H1 (cell line): ENCODE results near the gene SEMA3A. TPM values are rescaled to one million over a fixed set of nuclear protein-coding genes. Genes with fewer than 3 reads are reported as not detected.
A peak's percentile ranks its signal among the peaks of the same experiment; 100 is the strongest.

Experiments used
- CTCF ChIA-PET: fragments of 300-600 bp; sonication (Branson Sonifier 250); formaldehyde crosslinking; loops from one replicate; lab custom pipeline; 2021; ENCODE audit not compliant: partially characterized antibody; lab: Charles Lee
- POLR2A ChIA-PET: fragments of 300-600 bp; sonication (Branson Sonifier 250); formaldehyde crosslinking; loops from one replicate; lab custom pipeline; 2021; ENCODE audit warnings: inconsistent platforms; ENCODE audit not compliant: partially characterized antibody; lab: Charles Lee
- DNase-seq, 2 experiments: peaks; one replicate each; pipeline versions ENCODE4 v3.0.0 to v3.0.0-alpha.2; 2010 to 2022; ENCODE audit warnings: low spot score in 2 of 2, low read depth in 1 of 2, mixed read lengths in 1 of 2
- FAIRE-seq: peaks from 2 replicates; lab custom pipeline; 2011; peaks lifted over from hg19 to GRCh38; lab: Jason Lieb, UNC
- H2AFZ ChIP-seq: 2 replicates; pipeline ENCODE4 v1.8.1; 2012; ENCODE audit warnings: low read length, inconsistent platforms
- H2AK5ac ChIP-seq: 2 replicates; pipeline ENCODE4 v1.6.1; 2013; ENCODE audit warnings: low read depth, low read length
- H2BK120ac ChIP-seq: replicated peaks from 2 replicates; pipeline ENCODE3; 2013; ENCODE audit warnings: low read depth, low read length, inconsistent platforms
- H2BK12ac ChIP-seq: 2 replicates; pipeline ENCODE4 v1.6.1; 2013; ENCODE audit warnings: low read depth, low read length
- H2BK15ac ChIP-seq: 2 replicates; pipeline ENCODE4 v1.6.1; 2013; ENCODE audit warnings: low read length
- H2BK20ac ChIP-seq: 2 replicates; pipeline ENCODE4 v1.6.1; 2013; ENCODE audit warnings: low read length
- H2BK5ac ChIP-seq: 2 replicates; pipeline ENCODE4 v1.6.1; 2013; ENCODE audit warnings: low read depth, low read length
- H3K14ac ChIP-seq: 2 replicates; pipeline ENCODE4 v1.6.1; 2013; ENCODE audit warnings: inconsistent platforms; ENCODE audit not compliant: insufficient read length
- H3K18ac ChIP-seq: 2 replicates; pipeline ENCODE4 v1.6.1; 2013; ENCODE audit warnings: low read length; ENCODE audit errors: extremely low read depth
- H3K23ac ChIP-seq: 2 replicates; pipeline ENCODE4 v1.6.1; 2013; ENCODE audit warnings: inconsistent platforms; ENCODE audit not compliant: insufficient read length
- H3K23me2 ChIP-seq: 2 replicates; pipeline ENCODE4 v1.6.1; 2013; ENCODE audit warnings: low read depth, low read length
- H3K27ac ChIP-seq: 2 replicates; pipeline ENCODE4 v1.6.1; 2011; ENCODE audit warnings: low read depth, low read length, inconsistent platforms
- H3K27me3 ChIP-seq, 4 experiments: replicated peaks in 1 of 4; 1 replicate in 1 of 4; 2 replicates in 3 of 4; pipeline versions ENCODE4 v1.6.1 to v1.8.1; 2011 to 2013; ENCODE audit warnings: low read length in 3 of 4, mild to moderate bottlenecking in 3 of 4, inconsistent platforms in 2 of 4, mixed read lengths in 2 of 4, moderate library complexity in 1 of 4; ENCODE audit not compliant: control insufficient read depth in 3 of 4, insufficient read depth in 3 of 4; ENCODE audit errors: extremely low read depth in 1 of 4
- H3K36me3 ChIP-seq, 4 experiments: 2 replicates each; pipeline versions ENCODE4 v1.6.1 to v1.8.1; 2011 to 2013; ENCODE audit warnings: mild to moderate bottlenecking in 4 of 4, low read length in 3 of 4, moderate library complexity in 2 of 4, control low read depth in 1 of 4, inconsistent platforms in 1 of 4; ENCODE audit not compliant: insufficient read depth in 4 of 4, control insufficient read depth in 2 of 4
- H3K4ac ChIP-seq: replicated peaks from 2 replicates; pipeline ENCODE3; 2013; ENCODE audit warnings: low read length, low read depth, mixed read lengths, inconsistent platforms; ENCODE audit not compliant: insufficient read length
- H3K4me1 ChIP-seq, 4 experiments: replicated peaks in 1 of 4; 1 replicate in 1 of 4; 2 replicates in 3 of 4; pipeline versions ENCODE4 v1.6.1 to v1.8.1; 2011 to 2013; ENCODE audit warnings: low read length in 3 of 4, inconsistent platforms in 2 of 4, mixed read lengths in 1 of 4; ENCODE audit not compliant: insufficient read depth in 4 of 4, control insufficient read depth in 3 of 4
- H3K4me2 ChIP-seq, 2 experiments: 2 replicates each; pipeline versions ENCODE4 v1.6.1 to v1.8.1; 2011 to 2013; ENCODE audit warnings: low read depth in 2 of 2, low read length in 2 of 2, control low read depth in 1 of 2, inconsistent platforms in 1 of 2, mild to moderate bottlenecking in 1 of 2; ENCODE audit not compliant: insufficient read depth in 1 of 2
- H3K4me3 ChIP-seq, 4 experiments: fragments of 200-600, 300-600 bp in 1 of 4; sonication (generic), shearing (Covaris generic), sonication (Bioruptor Twin) in 1 of 4; 2 replicates each; pipeline versions ENCODE4 v1.5.1 to v1.8.1; 2011 to 2016; ENCODE audit warnings: low read length in 4 of 4, low read depth in 3 of 4, control low read depth in 2 of 4, inconsistent platforms in 2 of 4, mild to moderate bottlenecking in 2 of 4, mixed read lengths in 1 of 4, moderate library complexity in 1 of 4; ENCODE audit not compliant: insufficient read depth in 2 of 4; ENCODE audit errors: extremely low read depth in 1 of 4
- H3K56ac ChIP-seq: replicated peaks from 2 replicates; pipeline ENCODE3; 2013; ENCODE audit warnings: low read depth, mild to moderate bottlenecking, mixed read lengths, low read length, inconsistent platforms; ENCODE audit not compliant: insufficient read length
- H3K79me1 ChIP-seq: 2 replicates; pipeline ENCODE4 v1.6.1; 2013; ENCODE audit warnings: low read depth, low read length, control low read depth
- H3K79me2 ChIP-seq, 2 experiments: 2 replicates each; pipeline versions ENCODE4 v1.6.1 to v1.8.1; 2012 to 2013; ENCODE audit warnings: low read length in 2 of 2, mild to moderate bottlenecking in 2 of 2, inconsistent platforms in 1 of 2; ENCODE audit not compliant: insufficient read depth in 2 of 2, control insufficient read depth in 1 of 2
- H3K9ac ChIP-seq, 4 experiments: replicated peaks in 1 of 4; 1 replicate in 1 of 4; 2 replicates in 3 of 4; pipeline versions ENCODE4 v1.6.1 to v1.8.1; 2011 to 2013; ENCODE audit warnings: low read depth in 3 of 4, low read length in 3 of 4, control low read depth in 2 of 4, mild to moderate bottlenecking in 2 of 4, moderate library complexity in 2 of 4, inconsistent platforms in 1 of 4; ENCODE audit errors: extremely low read depth in 1 of 4
- H3K9me3 ChIP-seq, 2 experiments: 2 replicates each; pipeline versions ENCODE4 v1.6.1 to v1.8.1; 2012 to 2013; ENCODE audit warnings: mild to moderate bottlenecking in 2 of 2, moderate library complexity in 2 of 2, control low read depth in 1 of 2, inconsistent platforms in 1 of 2, low read depth in 1 of 2, low read length in 1 of 2, mixed read lengths in 1 of 2; ENCODE audit not compliant: insufficient read depth in 2 of 2
- H4K20me1 ChIP-seq, 2 experiments: replicated peaks in 1 of 2; 2 replicates each; pipeline versions ENCODE3 to v1.8.1; 2011 to 2013; ENCODE audit warnings: inconsistent platforms in 2 of 2, low read length in 2 of 2, mild to moderate bottlenecking in 1 of 2; ENCODE audit not compliant: insufficient read depth in 2 of 2, control insufficient read depth in 1 of 2
- H4K5ac ChIP-seq: 2 replicates; pipeline ENCODE4 v1.6.1; 2013; ENCODE audit warnings: low read length, low read depth, mixed read lengths, inconsistent platforms; ENCODE audit not compliant: insufficient read length
- H4K8ac ChIP-seq: 2 replicates; pipeline ENCODE4 v1.8.0; 2013; ENCODE audit warnings: mild to moderate bottlenecking, moderate library complexity, low read length, inconsistent platforms; ENCODE audit not compliant: insufficient read depth; ENCODE audit errors: extremely low read depth
- H4K91ac ChIP-seq: replicated peaks from 2 replicates; pipeline ENCODE3; 2013; ENCODE audit warnings: low read length, mixed read lengths, inconsistent platforms; ENCODE audit not compliant: insufficient read length
- BRCA1 ChIP-seq: IDR thresholded peaks from 2 replicates; pipeline ENCODE4 v1.6.1; 2012; ENCODE audit warnings: low read depth, low read length, improper control_type of control experiment
- CBX8 ChIP-seq: fragments of 300-800, 300-1000 bp; sonication (generic); IDR thresholded peaks from 2 replicates; pipeline ENCODE4 v1.7.1; 2016; ENCODE audit warnings: low read depth, low read length, borderline replicate concordance
- CEBPB ChIP-seq: IDR thresholded peaks from 2 replicates; pipeline ENCODE4 v1.6.1; 2012; ENCODE audit warnings: low read depth, low read length
- CHD1 ChIP-seq: IDR thresholded peaks from 2 replicates; pipeline ENCODE4 v1.6.1; 2012; ENCODE audit warnings: low read depth, low read length, improper control_type of control experiment
- E2F6 ChIP-seq: IDR thresholded peaks from 2 replicates; pipeline ENCODE4 v1.6.1; 2012; ENCODE audit warnings: inconsistent platforms
- FOSL1 ChIP-seq: IDR thresholded peaks from 2 replicates; pipeline ENCODE4 v1.6.1; 2011; ENCODE audit warnings: mild to moderate bottlenecking, low read depth, low read length, moderate library complexity; ENCODE audit not compliant: insufficient read depth
- JUN ChIP-seq: IDR thresholded peaks from 2 replicates; pipeline ENCODE4 v1.6.1; 2011; ENCODE audit warnings: low read depth, mild to moderate bottlenecking, improper control_type of control experiment, low read length
- POLR2A ChIP-seq, 2 experiments: IDR thresholded peaks; 1 replicate in 1 of 2; 2 replicates in 1 of 2; pipeline ENCODE4 v1.6.1; 2011; ENCODE audit warnings: low read depth in 2 of 2, low read length in 2 of 2, mild to moderate bottlenecking in 2 of 2; ENCODE audit errors: control extremely low read depth in 1 of 2
- POU5F1 ChIP-seq: IDR thresholded peaks from 2 replicates; pipeline ENCODE4 v1.6.1; 2011; ENCODE audit warnings: low read depth, mild to moderate bottlenecking, low read length, moderate library complexity
- SAP30 ChIP-seq: fragments of 300-600 bp; sonication (generic); IDR thresholded peaks from 2 replicates; pipeline ENCODE4 v1.7.1; 2012; ENCODE audit warnings: low read length, moderate library complexity, mild to moderate bottlenecking, inconsistent platforms; ENCODE audit not compliant: insufficient read depth, insufficient replicate concordance
- TBP ChIP-seq: IDR thresholded peaks from 2 replicates; pipeline ENCODE4 v1.6.1; 2011; ENCODE audit warnings: low read depth, low read length, improper control_type of control experiment
- WGBS, 2 experiments: shearing (Covaris generic) in 1 of 2; methylation state at CpG; one replicate each; pipeline versions ENCODE4 v1.1.6 to v1.1.7; 2013 to 2015; ENCODE audit warnings: low lambda C conversion rate in 2 of 2, mixed read lengths in 2 of 2, inconsistent platforms in 1 of 2, low coverage in 1 of 2, missing lambda C conversion rate in 1 of 2; ENCODE audit not compliant: insufficient replicate concordance in 2 of 2, insufficient coverage in 1 of 2, insufficient read length in 1 of 2; ENCODE audit errors: extremely low coverage in 1 of 2, missing lambda C conversion rate in 1 of 2; 5-methylcytosine and 5-hydroxymethylcytosine counted together
- polyA plus RNA-seq, 7 experiments: library from polyadenylated mRNA; depleted of rRNA in 3 of 7; stranded (reverse) in 5 of 7; unstranded in 2 of 7; fragments of >200 nt in 5 of 7; fragments of 200-250 nt in 2 of 7; gene quantifications; 1 replicate in 5 of 7; 2 replicates in 1 of 7; 4 replicates in 1 of 7; pipeline versions ENCODE4 v1.2.1 to v1.2.3, GENCODE V29; 2011 to 2013; ENCODE audit warnings: missing spikeins in 2 of 7, mixed read lengths in 2 of 7
- total RNA-seq: library from RNA; stranded (reverse); fragmentation: NEBNext Ultra II Directional; extraction: Animal tissue kit (Norgen Biotek cat#: 25700); gene quantifications from 2 replicates; pipeline ENCODE4 v1.2.1, GENCODE V29; 2021
- TF ChIP-seq, protein P1 (sequence below), 3 experiments: IDR thresholded peaks; 1 replicate in 2 of 3; 2 replicates in 1 of 3; pipeline versions ENCODE4 v1.5.1 to v1.6.1; 2011; ENCODE audit warnings: low read length in 3 of 3, mild to moderate bottlenecking in 3 of 3, inconsistent platforms in 2 of 3, low read depth in 1 of 3, moderate library complexity in 1 of 3; ENCODE audit not compliant: insufficient read depth in 1 of 3; ENCODE audit errors: control extremely low read depth in 1 of 3

The SEMA3A gene
- total and polyA plus RNA-seq, 2 of the 8 experiments (the other 6 are each of a cell fraction or from before 2014, with no cell fraction given), result 8.1 to 45.9 TPM

DNA sequence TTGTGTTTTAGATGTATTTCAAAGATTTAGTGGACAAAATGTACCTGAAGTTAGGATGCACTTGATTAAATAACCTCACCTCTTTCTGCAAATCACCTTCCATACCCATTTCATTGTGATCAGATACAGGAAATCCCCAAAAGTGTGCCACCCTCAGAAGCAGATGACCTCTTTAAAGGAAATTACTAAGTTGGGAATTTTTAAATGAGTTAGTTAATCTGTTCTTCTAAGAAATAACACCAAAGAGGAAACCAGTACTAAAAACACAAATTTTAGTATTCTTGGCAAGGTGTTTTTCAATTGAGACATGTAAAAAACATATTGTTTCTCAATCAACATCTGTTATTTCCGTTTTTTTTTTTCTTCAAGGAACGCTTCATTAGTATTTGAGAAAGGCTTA is 4.6 kb upstream of the SEMA3A start:
- Histone ChIP-seq H3K14ac (no peak overlapping the region), H4K8ac (no peak overlapping the region), H4K5ac (peak overlapping the region; percentile 19), H2BK12ac (no peak overlapping the region), H2BK120ac (no peak overlapping the region), H4K20me1 (no peaks in the 10 kb centered on the region), H3K79me1 (no peaks in the 10 kb centered on the region), H3K18ac (no peak overlapping the region), H3K4me3 (no peak overlapping the region), H3K27ac (no peak overlapping the region), H3K36me3 (no peaks in the 10 kb centered on the region), H2AK5ac (no peak overlapping the region), H4K91ac (no peak overlapping the region), H2BK5ac (no peak overlapping the region), H3K23ac (no peak overlapping the region), H3K79me2 (peaks cover 0 to 2% of the 10 kb centered on the region in 2 experiments; a peak in 1 of 4 replicates), H2BK15ac (no peak overlapping the region), H3K4ac (no peak overlapping the region), H3K4me1 (peaks cover 0 to 21% (median 1%) of the 10 kb centered on the region in 4 experiments; a peak in 4 of 7 replicates), H3K4me2 (no peak overlapping the region), H3K56ac (no peak overlapping the region), H3K9ac (no peak overlapping the region), H2BK20ac (no peak overlapping the region), H3K27me3 (no peaks in the 10 kb centered on the region), H2AFZ (no peak overlapping the region), H3K23me2 (peaks cover 5% of the 10 kb centered on the region; the same call in 1 of the 2 replicates), H3K9me3 (no peaks in the 10 kb centered on the region)
- CTCF ChIA-PET, result no interaction called here
- FAIRE-seq (no peak), DNase-seq (no peak)
- POLR2A ChIA-PET, result no interaction called here
- 35% methylated on average over 2 of the region's 2 CpGs; no CpG with 5 or more reads in 1 of the 2 experiments for WGBS, 2 experiments
- TF ChIP-seq CEBPB (no peak), CHD1 (no peak), CBX8 (no peak), SAP30 (no peak), POLR2A (IDR thresholded peaks at IDR 0.05; ENCODE audit: control extremely low read depth in 1 of 2, low read depth in 2 of 2, low read length in 2 of 2) (no peak), FOSL1 (no peak), JUN (no peak), TBP (no peak), E2F6 (no peak), POU5F1 (no peak), BRCA1 (no peak)
- TF ChIP-seq, protein P1, sequence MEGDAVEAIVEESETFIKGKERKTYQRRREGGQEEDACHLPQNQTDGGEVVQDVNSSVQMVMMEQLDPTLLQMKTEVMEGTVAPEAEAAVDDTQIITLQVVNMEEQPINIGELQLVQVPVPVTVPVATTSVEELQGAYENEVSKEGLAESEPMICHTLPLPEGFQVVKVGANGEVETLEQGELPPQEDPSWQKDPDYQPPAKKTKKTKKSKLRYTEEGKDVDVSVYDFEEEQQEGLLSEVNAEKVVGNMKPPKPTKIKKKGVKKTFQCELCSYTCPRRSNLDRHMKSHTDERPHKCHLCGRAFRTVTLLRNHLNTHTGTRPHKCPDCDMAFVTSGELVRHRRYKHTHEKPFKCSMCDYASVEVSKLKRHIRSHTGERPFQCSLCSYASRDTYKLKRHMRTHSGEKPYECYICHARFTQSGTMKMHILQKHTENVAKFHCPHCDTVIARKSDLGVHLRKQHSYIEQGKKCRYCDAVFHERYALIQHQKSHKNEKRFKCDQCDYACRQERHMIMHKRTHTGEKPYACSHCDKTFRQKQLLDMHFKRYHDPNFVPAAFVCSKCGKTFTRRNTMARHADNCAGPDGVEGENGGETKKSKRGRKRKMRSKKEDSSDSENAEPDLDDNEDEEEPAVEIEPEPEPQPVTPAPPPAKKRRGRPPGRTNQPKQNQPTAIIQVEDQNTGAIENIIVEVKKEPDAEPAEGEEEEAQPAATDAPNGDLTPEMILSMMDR (IDR thresholded peaks at IDR 0.05; ENCODE audit: control extremely low read depth in 1 of 3, insufficient read depth in 1 of 3, low read depth in 1 of 3, low read length in 3 of 3), result no peak
